ENCODE results near the gene CMTM5.

DNA sequence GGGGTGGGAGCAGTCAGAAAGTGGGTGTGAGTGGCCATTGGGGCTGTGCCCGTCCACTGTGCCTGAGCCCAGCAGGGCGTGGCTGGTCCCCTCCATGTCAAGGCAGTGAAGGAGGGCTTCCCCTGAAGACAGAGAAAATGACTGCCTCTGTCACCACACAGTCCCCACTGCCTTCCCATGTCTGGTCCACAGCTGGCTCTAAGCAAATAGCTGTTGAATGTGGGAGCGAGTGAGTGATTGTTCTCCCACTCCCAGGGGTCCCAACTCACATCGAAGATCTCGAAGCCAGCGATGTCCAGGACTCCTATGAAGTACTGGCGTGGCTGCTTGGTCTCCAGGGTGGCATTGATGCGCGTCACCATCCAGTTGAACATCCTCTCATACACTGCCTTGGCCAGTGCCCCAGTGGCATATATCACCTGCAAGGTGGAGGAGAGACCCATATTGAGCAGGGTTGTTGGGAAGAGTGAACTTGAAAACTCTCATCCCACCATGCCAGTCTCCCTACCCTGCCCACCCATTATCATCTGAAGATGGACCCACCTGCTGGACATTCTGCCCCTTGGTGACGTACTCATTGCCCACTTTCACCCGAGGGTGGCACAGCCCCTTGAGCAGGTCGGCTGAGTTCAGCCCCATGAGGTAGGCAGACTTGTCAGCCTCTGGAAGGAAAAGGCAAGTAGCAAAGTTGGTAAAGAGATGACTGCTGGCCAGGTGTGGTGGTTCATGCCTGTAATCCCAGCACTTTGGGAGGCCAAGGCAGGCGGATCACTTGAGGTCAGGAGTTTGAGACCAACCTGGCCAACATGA lies 52.0 kb downstream of the CMTM5 start:
- TF ChIP-seq POLR2AphosphoS5 (IDR thresholded peaks at IDR 0.05) (no peak), EP300 (IDR thresholded peaks at IDR 0.05) (no peak), POLR2A (IDR thresholded peaks at IDR 0.05) (no peak)
